Right renal cortex interstitium (tissue), 3 donors: ENCODE data around the gene CASP14. TPM values are rescaled to one million over a fixed set of nuclear protein-coding genes. Genes with fewer than 3 reads are reported as not detected.
"Not testable (repeated sequence)": the region's sequence is repeated elsewhere in the genome, so short reads cannot be mapped to it uniquely, and the experiment has no call there.

ENCODE experiments used
- DNase-seq, 3 donors: peaks; one replicate each; pipeline ENCODE4 v3.0.0-alpha.2; 2013; ENCODE audit warnings: low read depth in 3 of 3, low spot score in 2 of 3
- polyA plus RNA-seq, 3 donors: library from polyadenylated mRNA; unstranded; fragments of 120-200 nt; gene quantifications; one replicate each; pipeline ENCODE4 v1.2.1, GENCODE V29; 2013; ENCODE audit not compliant: insufficient read length in 3 of 3

CASP14 gene
- polyA plus RNA-seq: not detected

DNA sequence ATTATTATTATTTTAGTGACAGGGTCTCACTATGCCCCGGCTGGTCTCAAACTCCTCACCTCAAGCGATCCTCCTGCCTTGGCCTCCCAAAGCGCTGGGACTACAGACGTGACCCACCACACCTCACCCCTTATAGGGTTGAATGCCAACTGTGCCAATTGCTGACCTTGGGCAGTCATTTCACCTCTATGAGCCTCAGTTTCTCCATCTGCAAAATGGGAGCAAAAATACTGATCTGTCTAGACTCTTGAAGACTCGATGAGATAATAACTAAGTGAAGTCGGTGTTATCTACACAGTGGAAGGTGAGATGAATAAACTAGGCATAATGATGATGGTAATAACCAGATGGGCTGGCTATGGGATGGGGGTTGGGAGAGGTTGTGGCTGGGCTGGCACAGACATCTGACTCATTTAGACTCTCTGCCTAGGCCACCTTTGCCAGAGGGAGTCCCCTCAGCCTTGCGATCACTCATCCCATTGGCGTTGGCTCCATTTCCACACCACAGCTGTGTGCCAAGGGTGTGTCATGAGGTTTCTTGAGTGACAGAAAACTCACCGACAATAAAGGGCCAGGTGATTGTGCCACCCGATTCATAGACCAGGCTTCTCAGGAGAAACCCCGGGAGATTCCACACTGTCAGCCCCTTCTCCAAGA, at the start of gene CASP14:
Gene CASP14, plus strand, starts transcription at position 596 of the 657 bp plus-strand sequence. CDS start 2,772 bp downstream, outside the sequence.
- DNase-seq: no peak

DNA sequence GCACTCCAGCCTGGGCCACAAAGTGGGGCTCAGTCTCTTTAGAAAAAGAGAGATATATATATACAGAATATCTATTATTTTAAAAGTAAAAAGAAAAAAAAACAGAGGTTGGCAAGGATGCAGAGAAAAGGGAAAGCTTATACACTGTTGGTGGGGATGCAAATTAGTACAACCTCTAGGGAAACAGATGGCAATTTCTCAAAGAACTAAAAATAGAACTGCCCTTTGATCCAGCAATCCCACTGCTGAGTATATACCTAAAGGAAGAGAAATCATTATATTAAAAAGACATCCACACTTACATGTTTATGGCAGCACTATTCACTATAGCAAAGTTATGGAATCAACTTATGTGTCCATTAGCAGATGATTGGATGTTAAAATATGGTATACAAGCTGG, 41.0 kb upstream of the CASP14 start:
- DNase-seq: no peak

- no peak for DNase-seq
These were observed 38.6 kb upstream of the CASP14 start for GRCh38 chr19:15010501-15011300.

DNA sequence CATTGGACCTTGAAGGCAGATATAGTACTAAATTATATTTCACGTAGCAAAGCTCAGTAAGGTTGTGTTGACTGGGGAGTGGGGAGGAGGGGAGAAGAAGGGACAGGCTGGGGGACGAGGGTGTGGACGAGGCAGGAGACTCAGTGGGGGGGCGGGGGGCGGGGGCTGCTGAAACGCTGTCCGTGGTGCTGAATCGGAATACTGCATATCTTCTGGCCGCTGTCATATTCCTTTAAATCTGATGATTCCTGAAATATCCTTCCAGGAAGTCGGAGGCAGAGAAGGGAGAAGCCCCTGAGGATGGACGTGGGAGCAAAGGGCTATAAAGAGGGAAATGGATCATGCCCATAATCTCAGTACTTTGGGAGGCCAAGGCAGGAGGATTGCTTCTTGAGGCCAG, 34.7 kb upstream of the CASP14 start:
- DNase-seq: no peak

- DNase-seq: peak; percentile 21 to 30 (median 23)
These were observed 33.2 kb upstream of the CASP14 start for GRCh38 chr19:15015946-15016542.

DNA sequence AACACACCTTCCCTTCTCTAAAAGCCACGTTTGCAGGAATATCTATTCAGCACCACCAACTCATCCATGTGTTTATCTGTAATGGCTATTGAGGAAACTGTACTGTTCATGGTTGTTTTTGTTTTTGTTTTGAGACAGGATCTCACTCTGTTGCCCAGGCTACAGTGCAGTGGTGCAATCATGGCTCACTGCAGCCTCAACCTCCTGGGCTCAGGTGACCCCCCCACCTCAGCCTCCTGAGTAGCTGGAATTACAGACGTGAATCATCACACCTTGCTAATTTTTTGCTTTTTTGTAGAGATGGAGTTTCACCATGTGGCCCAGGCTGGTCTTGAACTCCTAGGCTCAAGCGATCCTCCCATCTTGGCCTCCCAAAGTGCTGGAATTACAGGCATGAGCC, 30.4 kb upstream of the CASP14 start:
- DNase-seq: not testable (repeated sequence)

DNA sequence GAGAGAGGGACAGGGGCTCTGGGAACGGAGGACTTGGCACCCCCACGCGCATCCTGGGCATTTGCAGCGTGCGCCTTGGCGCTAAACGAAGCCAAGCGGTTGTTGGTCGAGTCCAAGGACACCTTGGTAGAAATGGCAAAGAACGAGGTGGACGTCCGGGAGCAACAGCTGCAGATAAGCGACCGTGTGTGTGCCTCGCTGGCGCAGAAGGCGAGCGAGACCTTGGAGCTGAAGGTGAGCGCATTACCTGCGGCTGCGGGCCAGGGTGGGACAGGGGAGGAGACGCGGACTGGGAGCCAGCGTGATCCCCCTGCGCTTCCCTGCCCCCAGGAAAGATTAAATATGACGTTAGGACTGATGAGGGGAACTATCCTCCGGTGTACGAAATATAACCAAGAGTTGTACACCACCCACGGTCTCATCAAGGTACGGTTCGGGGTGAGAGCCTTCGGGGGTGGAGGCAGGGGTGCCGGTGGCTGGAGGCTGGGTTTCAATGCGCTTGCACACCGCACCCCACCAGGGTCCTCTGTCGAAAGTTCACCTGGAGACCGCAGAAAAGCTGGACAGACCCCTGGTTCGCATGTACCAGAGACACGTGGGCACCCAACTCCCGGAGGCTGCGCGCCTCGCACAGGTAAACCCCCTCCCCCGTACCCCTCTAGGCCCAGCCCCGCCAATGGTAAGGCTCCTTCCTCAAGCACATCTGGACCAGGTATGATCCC, 27.8 kb upstream of the CASP14 start:
- no peak for DNase-seq

DNA sequence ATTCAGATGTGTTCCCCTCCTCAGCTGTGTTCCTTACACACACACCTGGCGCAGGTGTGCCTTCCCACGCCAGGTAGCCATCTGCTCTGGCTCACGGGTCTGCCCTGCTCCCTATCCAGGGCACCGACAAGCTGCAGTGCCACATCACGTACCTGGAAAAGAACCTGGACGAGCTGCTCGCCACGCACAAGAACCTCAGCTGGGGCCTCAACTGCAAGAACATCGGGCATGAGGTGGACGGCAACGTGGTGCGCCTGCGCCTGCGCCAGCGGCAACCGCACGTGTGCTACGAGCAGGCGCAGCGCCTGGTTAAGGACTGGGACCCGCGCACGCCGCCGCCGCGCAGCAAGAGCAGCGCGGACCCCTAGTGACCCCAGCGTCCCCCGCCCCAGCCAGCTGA, 26.5 kb upstream of the CASP14 start:
- no peak for DNase-seq

GRCh38 chr19:15025217-15025616, 24.1 kb upstream of the CASP14 start:
- no peak for DNase-seq

DNA sequence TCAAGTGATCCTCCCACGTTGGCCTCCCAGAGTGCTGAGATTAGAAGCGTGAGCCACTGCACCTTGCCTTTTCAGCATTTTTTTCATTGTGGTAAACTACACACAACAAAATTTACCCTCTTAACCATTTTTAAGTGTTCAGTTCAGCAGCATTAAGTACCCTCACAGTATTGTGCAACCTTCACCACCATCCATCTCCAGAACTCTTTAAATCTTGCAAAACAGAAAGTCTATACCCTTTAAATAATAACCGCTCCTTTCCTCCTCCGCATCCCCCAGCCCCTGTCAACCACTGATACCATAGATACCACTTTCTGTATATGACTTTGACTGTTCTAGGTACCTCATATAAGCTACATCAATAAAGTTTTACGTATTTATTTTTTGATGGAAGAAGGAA, 20.8 kb upstream of the CASP14 start:
- no peak for DNase-seq

DNA sequence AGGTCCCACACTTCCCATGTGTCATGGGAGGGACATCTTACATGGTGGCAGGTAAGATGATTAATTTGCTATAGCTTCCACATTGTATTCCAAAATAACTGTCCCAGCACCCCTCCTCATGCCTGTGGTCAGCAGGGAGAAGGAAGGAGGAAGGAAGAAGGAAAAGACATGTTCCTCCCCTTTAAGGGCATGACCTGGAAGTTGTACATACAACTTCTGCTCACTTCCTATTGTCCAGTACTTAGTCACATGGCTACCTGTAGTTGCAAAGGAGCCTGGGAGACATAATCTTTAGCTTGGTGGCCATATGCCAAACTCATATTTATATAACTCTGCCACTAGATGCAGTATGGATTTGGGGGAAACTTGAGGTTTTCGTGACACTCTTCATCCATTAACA, 17.6 kb upstream of the CASP14 start:
- no peak for DNase-seq

DNA sequence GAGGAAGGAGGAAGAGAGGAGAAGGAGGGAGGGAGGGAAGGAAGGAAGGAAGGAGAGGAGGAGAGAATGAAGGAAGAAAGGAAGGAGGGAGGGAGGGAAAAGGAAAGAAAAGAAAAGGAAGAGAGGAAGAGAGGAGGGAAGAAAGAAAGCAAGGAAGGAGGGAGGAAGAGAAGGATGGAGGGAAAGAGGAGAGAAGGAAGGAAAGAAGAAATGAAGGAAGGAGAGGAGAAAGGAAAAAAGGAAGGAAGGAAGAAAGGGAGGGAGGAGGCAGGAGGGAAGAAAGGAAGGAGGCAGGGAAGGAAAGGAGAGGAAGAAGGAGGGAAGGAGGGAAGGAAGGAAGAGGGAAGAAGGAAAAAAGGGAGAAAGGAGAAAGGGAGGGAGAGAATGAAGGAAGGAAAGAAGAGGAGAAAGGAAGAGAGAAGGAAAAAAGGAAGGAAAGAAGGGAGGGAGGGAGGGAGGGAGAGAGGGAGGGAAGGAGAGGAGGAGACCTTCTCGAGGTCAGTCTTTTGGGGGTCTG, 13.4 kb upstream of the CASP14 start:
- DNase-seq: no peak

- no peak for DNase-seq
These were observed 11.7 kb upstream of the CASP14 start for GRCh38 chr19:15037586-15037985.

- no peak for DNase-seq
These were observed 11.0 kb upstream of the CASP14 start for GRCh38 chr19:15038294-15038693.

GRCh38 chr19:15042003-15042402, 7.3 kb upstream of the CASP14 start:
- DNase-seq: no peak

- DNase-seq: no peak
These were observed 6.5 kb upstream of the CASP14 start for GRCh38 chr19:15042826-15043225.

DNA sequence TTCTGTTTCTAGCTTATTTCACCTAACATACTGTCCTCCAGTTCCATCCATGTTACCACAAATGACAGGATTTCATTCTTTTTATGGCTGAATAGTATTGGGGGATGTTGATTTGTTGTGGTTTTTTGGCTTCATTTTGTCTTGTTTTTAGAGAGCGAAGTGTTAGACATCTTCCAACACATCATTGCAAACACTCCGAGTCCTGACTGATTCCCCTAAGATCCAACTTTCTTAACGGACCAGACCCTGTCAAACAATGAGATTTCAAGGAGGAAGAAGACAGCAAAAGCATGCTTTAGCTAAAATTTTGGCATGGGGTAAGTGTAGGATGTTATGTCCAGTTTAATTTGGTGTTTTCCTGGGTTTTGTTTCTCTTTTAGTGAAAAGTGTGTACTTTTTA, 3.8 kb upstream of the CASP14 start:
- no peak for DNase-seq

DNA sequence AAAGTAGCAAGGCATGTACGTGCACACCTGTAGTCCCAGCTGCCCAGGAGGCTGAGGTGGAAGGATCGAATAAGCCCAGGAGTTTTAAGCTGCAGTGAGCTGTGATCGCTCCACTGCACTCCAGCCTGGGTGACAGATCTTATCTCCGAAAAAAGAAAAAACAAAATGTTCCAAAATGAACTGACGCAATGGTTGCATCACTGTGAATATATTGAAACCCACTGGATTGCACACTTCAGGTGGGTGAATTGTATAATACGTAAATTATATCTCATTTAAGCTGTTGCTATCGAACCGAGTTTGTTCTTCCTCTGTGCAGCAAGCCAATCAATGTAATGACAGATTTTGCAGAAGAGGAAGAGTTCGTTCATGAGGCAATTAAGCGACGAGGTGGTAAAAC, 1.6 kb upstream of the CASP14 start:
- DNase-seq: no peak

- DNase-seq: no peak
These were observed 1.2 kb upstream of the CASP14 start for GRCh38 chr19:15048128-15048527.

GRCh38 chr19:15050639-15051038, 1.4 kb downstream of the CASP14 start:
- no peak for DNase-seq

- no peak for DNase-seq
These were observed 12.8 kb downstream of the CASP14 start for GRCh38 chr19:15062036-15062435.
